Spleen (tissue), 7 donors: ENCODE measurements around the gene SUN1.

ENCODE experiments used
- CTCF ChIP-seq, 11 experiments: fragments of 200-600 bp in 7 of 11; fragments of 450-650 bp in 4 of 11; sonication (generic) in 4 of 11; IDR thresholded peaks in 8 of 11; conservative IDR thresholded peaks in 3 of 11; 1 replicate in 7 of 11; 2 replicates in 4 of 11; pipeline versions ENCODE4 v1.4.0 to v1.8.0; 2016 to 2021; ENCODE audit warnings: antibody characterized with exemption in 11 of 11, inconsistent platforms in 4 of 11, mild to moderate bottlenecking in 1 of 11
- POLR2AphosphoS5 ChIP-seq, 3 donors: sonication (generic); formaldehyde crosslinking; IDR thresholded peaks; one replicate each; pipeline ENCODE4 v1.5.1; 2017; ENCODE audit warnings: antibody characterized with exemption in 3 of 3
- donor health status: DM: no; HTN: no; CAD: no; lungs with moderate emphysema.
- donor health status: DM: no; HTN: no; CAD: no.
- donor health status: DM: no; HTN: no; CAD: no.

GRCh38 chr7:906776-907157 lies 74.5 kb downstream of the SUN1 start:
- TF ChIP-seq POLR2AphosphoS5 (IDR thresholded peaks at IDR 0.05) (no peak), CTCF (IDR thresholded peaks at IDR 0.05 in 8 of 11, conservative IDR thresholded peaks at IDR 0.05 in 3 of 11) (no peak)
